Gastrocnemius medialis (tissue), 4 donors: ENCODE data around the gene MRPL30. TPM values are rescaled to one million over a fixed set of nuclear protein-coding genes. Genes with fewer than 3 reads are reported as not detected.

Experiments
- ATAC-seq, 2 donors: fragments of 150-250 bp; one replicate each; pipeline ENCODE4 v1.9.1; 2016
- DNase-seq, 2 donors: peaks; one replicate each; pipeline ENCODE4 v3.0.0-alpha.2; 2019
- H3K27ac ChIP-seq, 4 donors: fragments of 200-600 bp; sonication (generic); 1 replicate in 1 of 4; 2 replicates in 3 of 4; pipeline ENCODE4 v1.5.1; 2016 to 2018; ENCODE audit warnings: mild to moderate bottlenecking in 2 of 4, moderate library complexity in 1 of 4
- H3K27me3 ChIP-seq, 3 donors: fragments of 200-600 bp; sonication (generic) in 2 of 3; 1 replicate in 1 of 3; 2 replicates in 2 of 3; pipeline versions ENCODE4 v1.5.1 to v1.6.0; 2016 to 2019; ENCODE audit warnings: mild to moderate bottlenecking in 1 of 3, moderate library complexity in 1 of 3
- H3K36me3 ChIP-seq, 2 donors: fragments of 200-600 bp; sonication (generic) in 1 of 2; one replicate each; pipeline ENCODE4 v1.5.1; 2017 to 2018
- H3K4me1 ChIP-seq, 2 donors: fragments of 200-600 bp; sonication (generic) in 1 of 2; one replicate each; pipeline ENCODE4 v1.5.1; 2016 to 2017; ENCODE audit warnings: mild to moderate bottlenecking in 2 of 2
- H3K4me3 ChIP-seq, 4 donors: fragments of 200-600 bp; sonication (generic) in 3 of 4; 1 replicate in 1 of 4; 2 replicates in 3 of 4; pipeline ENCODE4 v1.5.1; 2016 to 2019; ENCODE audit warnings: mild to moderate bottlenecking in 2 of 4
- H3K9me3 ChIP-seq, 3 donors: fragments of 200-600 bp; sonication (generic) in 2 of 3; 1 replicate in 1 of 3; 2 replicates in 2 of 3; pipeline ENCODE4 v1.5.1; 2016 to 2019
- POLR2A ChIP-seq, 2 donors: fragments of 450-650 bp; IDR thresholded peaks; one replicate each; pipeline ENCODE4 v1.6.1; 2017; ENCODE audit warnings: antibody characterized with exemption in 2 of 2, mild to moderate bottlenecking in 2 of 2, moderate library complexity in 2 of 2
- in situ Hi-C, 4 donors: fragments of 200-750 bp; cut with MboI; loops; one replicate each; pipeline versions ENCODE4 v1.15.0 to v1.8.0; 2017; ENCODE audit warnings: low sequenced_read_pairs in 4 of 4
- intact Hi-C: fragments of 100-400 bp; cut with DNase I; formaldehyde crosslinking; loops from one replicate; pipeline ENCODE4 v1.15.1; 2023; ENCODE audit warnings: low total_unique reads
- total RNA-seq, 4 donors: library from RNA; depleted of rRNA; stranded (reverse); fragments of >200 nt; gene quantifications; one replicate each; pipeline versions ENCODE4 v1.1.0 to v1.2.3, GENCODE V29; 2016
- TF ChIP-seq, protein P1 (sequence below), 5 experiments: fragments of 450-650 bp in 3 of 5; fragments of 200-600 bp in 2 of 5; sonication (generic) in 2 of 5; IDR thresholded peaks in 4 of 5; conservative IDR thresholded peaks in 1 of 5; 1 replicate in 4 of 5; 2 replicates in 1 of 5; pipeline ENCODE4 v1.5.1; 2016 to 2019; ENCODE audit warnings: antibody characterized with exemption in 5 of 5, mild to moderate bottlenecking in 3 of 5, moderate library complexity in 3 of 5

The MRPL30 gene
- total RNA-seq, 4 donors from 2014 or later, result 29.3 to 43.4 (median 35.5) TPM

DNA sequence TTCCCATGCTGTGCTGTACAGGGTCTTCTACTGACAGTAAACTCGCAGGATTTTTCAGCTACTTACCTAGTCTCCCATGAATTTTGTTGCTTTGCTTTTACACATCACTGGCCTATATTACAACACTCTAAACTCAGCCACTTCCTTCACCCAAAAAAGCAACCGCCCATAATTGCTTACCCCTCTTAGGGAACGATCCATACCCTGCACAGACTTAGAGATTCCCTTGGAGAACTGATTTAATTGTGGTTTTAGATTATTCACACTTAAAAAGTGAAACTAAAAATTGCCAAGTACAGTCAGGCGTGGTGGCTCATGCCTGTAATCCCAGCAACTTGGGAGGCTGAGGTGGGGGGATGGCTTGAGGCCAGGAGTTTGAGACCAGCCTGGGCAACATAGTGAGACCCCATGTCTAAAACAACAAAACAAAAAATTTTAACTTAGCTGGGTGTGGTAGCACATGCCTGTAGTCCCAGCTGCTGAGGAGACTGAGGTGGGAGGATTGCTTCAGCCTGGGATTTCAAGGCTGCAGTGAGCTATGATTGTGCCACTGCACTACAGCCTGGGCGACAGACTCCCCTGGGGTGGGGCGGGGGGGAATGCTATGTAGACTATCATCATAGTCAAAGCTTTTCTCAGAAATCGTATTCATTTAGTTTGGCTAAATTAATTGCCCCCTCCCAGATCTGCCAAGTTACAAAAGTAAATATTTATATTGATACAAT lies 19.3 kb downstream of the MRPL30 start:
- no peaks in the 10 kb centered on the region for H3K4me1 ChIP-seq
- H3K27me3 ChIP-seq, result no peaks in the 10 kb centered on the region
- in situ Hi-C loops (no loop called here), intact Hi-C loops (no loop called here)
- TF ChIP-seq POLR2A (IDR thresholded peaks at IDR 0.05), result no peak
- TF ChIP-seq, protein P1, sequence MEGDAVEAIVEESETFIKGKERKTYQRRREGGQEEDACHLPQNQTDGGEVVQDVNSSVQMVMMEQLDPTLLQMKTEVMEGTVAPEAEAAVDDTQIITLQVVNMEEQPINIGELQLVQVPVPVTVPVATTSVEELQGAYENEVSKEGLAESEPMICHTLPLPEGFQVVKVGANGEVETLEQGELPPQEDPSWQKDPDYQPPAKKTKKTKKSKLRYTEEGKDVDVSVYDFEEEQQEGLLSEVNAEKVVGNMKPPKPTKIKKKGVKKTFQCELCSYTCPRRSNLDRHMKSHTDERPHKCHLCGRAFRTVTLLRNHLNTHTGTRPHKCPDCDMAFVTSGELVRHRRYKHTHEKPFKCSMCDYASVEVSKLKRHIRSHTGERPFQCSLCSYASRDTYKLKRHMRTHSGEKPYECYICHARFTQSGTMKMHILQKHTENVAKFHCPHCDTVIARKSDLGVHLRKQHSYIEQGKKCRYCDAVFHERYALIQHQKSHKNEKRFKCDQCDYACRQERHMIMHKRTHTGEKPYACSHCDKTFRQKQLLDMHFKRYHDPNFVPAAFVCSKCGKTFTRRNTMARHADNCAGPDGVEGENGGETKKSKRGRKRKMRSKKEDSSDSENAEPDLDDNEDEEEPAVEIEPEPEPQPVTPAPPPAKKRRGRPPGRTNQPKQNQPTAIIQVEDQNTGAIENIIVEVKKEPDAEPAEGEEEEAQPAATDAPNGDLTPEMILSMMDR (IDR thresholded peaks at IDR 0.05 in 4 of 5, conservative IDR thresholded peaks at IDR 0.05 in 1 of 5), result no peak
- peaks cover 0 to 27% of the 10 kb centered on the region in 2 donors for H3K36me3 ChIP-seq
- H3K4me3 ChIP-seq, result no peak overlapping the region
- ATAC-seq (no peak), DNase-seq (no peak)
- H3K9me3 ChIP-seq, result no peaks in the 10 kb centered on the region
- H3K27ac ChIP-seq, result no peak overlapping the region

DNA sequence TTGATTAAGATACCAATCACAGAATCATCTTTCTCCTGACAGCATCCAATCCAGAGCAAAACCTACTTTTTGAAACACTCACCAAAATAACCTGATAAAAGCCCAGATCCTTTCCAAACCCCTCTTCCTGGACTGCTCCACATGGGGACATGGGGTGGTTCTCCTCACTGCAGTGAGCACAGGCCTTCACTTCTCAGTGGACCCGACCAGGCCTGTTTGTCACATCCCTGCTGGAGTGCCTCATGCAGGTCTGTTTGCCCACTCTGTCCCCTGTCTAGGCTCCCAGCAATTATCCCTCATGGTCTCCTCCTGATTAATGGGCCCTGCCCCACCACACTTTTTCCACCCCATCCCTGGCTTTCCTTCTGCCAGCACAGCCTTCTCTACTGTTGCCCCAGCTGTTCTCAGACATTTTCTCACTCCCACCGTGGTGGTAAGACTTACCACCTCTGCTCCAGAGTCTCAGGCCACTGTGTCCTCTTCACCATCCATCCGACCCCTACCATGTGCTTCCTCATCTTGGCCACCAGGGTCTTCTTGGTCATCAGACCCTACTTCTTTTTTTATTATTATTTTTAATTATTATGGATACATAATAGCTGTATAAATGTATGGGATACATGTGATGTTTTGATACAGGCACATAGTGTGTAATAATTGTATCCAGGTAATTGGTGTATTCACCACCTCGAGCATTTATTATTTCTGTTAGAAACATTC lies 21.1 kb downstream of the MRPL30 start:
- Histone ChIP-seq H3K9me3 (no peaks in the 10 kb centered on the region), H3K4me1 (no peaks in the 10 kb centered on the region), H3K27me3 (no peaks in the 10 kb centered on the region), H3K4me3 (no peak overlapping the region), H3K27ac (no peak overlapping the region), H3K36me3 (peaks cover 0 to 8% of the 10 kb centered on the region in 2 donors)
- intact Hi-C loops (no loop called here), in situ Hi-C loops (no loop called here)
- no peak for ATAC-seq
- TF ChIP-seq, protein P1 (IDR thresholded peaks at IDR 0.05 in 4 of 5, conservative IDR thresholded peaks at IDR 0.05 in 1 of 5), result no peak
- TF ChIP-seq POLR2A (IDR thresholded peaks at IDR 0.05), result no peak
- DNase-seq, result no peak

DNA sequence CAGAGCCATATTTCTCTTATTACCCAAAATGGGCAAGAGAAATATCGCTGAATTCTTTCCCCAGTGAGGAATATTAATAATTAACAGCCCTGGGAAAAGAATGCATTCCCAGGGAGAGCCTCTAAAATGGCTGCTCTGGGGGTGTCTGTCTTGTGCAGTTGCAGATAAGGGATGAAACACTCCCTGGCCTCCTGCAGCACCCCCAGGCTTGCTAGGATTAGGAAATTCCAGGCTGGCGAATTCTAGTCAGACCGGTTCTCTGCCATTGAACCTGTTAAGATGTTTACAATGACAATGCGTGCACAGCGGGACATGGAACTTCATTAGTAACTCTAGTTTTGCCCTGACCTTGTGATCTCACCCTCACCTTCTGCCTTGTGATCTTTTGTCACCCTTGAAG lies 24.5 kb downstream of the MRPL30 start:
- no peak for ATAC-seq
- DNase-seq, result no peak
- intact Hi-C loops, result no loop called here
- Histone ChIP-seq H3K9me3 (no peaks in the 10 kb centered on the region), H3K27me3 (no peaks in the 10 kb centered on the region), H3K4me1 (no peaks in the 10 kb centered on the region), H3K4me3 (no peak overlapping the region), H3K27ac (no peak overlapping the region), H3K36me3 (peaks cover 0 to 4% of the 10 kb centered on the region in 2 donors)
- in situ Hi-C loops, result no loop called here
- no peak for TF ChIP-seq POLR2A (IDR thresholded peaks at IDR 0.05)
- TF ChIP-seq, protein P1 (IDR thresholded peaks at IDR 0.05 in 4 of 5, conservative IDR thresholded peaks at IDR 0.05 in 1 of 5), result no peak

DNA sequence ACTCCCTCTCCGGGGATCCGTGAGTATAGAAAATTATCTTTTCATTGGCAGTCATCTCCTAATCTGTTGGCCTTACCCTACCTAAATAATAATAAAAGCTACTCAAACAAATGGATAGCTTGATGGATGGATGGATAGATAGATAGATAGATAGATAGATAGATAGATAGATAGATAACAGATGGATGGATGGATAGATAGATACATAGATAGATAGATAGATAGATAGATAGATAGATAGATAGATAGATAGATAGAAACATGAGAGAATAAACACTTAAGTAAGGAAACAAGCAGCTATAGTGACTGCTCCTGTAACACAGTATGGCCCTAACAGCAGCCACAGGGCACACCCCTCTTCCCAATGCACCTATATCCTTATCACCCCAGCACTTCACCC lies 35.1 kb downstream of the MRPL30 start:
- Histone ChIP-seq H3K36me3 (no peaks in the 10 kb centered on the region), H3K4me1 (no peaks in the 10 kb centered on the region), H3K27me3 (no peaks in the 10 kb centered on the region), H3K9me3 (no peaks in the 10 kb centered on the region), H3K27ac (no peak overlapping the region), H3K4me3 (no peak overlapping the region)
- no peak for DNase-seq
- intact Hi-C loops, result no loop called here
- TF ChIP-seq, protein P1 (IDR thresholded peaks at IDR 0.05 in 4 of 5, conservative IDR thresholded peaks at IDR 0.05 in 1 of 5), result no peak
- TF ChIP-seq POLR2A (IDR thresholded peaks at IDR 0.05), result no peak
- ATAC-seq, result no peak
- in situ Hi-C loops, result no loop called here
